GM21515 (cell line): ENCODE data around the gene PLEKHA7.

Experiments used
- ATAC-seq: cut with Tn5 transposase; IDR thresholded peaks from one replicate; pipeline ENCODE4 v1.9.1; 2021; ENCODE audit not compliant: unreplicated experiment

The PLEKHA7 gene

GRCh38 chr11:16813126-16813525, 201.1 kb downstream of the PLEKHA7 start:
- no peak for ATAC-seq

- no peak for ATAC-seq
Measured at GRCh38 chr11:16812274-16812673, 201.9 kb downstream of the PLEKHA7 start.

GRCh38 chr11:16811136-16812020, 202.8 kb downstream of the PLEKHA7 start:
- no peak for ATAC-seq

- ATAC-seq = no peak
Measured at GRCh38 chr11:16809886-16810668, 204.1 kb downstream of the PLEKHA7 start.

GRCh38 chr11:16807306-16807705, 206.9 kb downstream of the PLEKHA7 start:
- no peak for ATAC-seq

GRCh38 chr11:16806791-16807190, 207.4 kb downstream of the PLEKHA7 start:
- no peak for ATAC-seq

- ATAC-seq = no peak
Measured at GRCh38 chr11:16805938-16806337, 208.3 kb downstream of the PLEKHA7 start.

GRCh38 chr11:16804104-16804947, 209.9 kb downstream of the PLEKHA7 start:
- no peak for ATAC-seq

GRCh38 chr11:16801288-16801980, 212.8 kb downstream of the PLEKHA7 start:
- ATAC-seq = no peak

GRCh38 chr11:16800382-16800781, 213.8 kb downstream of the PLEKHA7 start:
- no peak for ATAC-seq

- no peak for ATAC-seq
Measured at GRCh38 chr11:16799890-16800289, 214.3 kb downstream of the PLEKHA7 start.

- ATAC-seq = no peak
Measured at GRCh38 chr11:16799221-16799620, 215.0 kb downstream of the PLEKHA7 start.

- ATAC-seq = no peak
Measured at GRCh38 chr11:16797776-16798175, 216.4 kb downstream of the PLEKHA7 start.

GRCh38 chr11:16796311-16796710, 217.9 kb downstream of the PLEKHA7 start:
- ATAC-seq = no peak

- no peak for ATAC-seq
Measured at GRCh38 chr11:16795146-16795545, 219.1 kb downstream of the PLEKHA7 start.

GRCh38 chr11:16794047-16794818, 220.0 kb downstream of the PLEKHA7 start:
- ATAC-seq = no peak

GRCh38 chr11:16793511-16793910, 220.7 kb downstream of the PLEKHA7 start:
- no peak for ATAC-seq

- no peak for ATAC-seq
Measured at GRCh38 chr11:16793009-16793408, 221.2 kb downstream of the PLEKHA7 start.

GRCh38 chr11:16792426-16792825, 221.8 kb downstream of the PLEKHA7 start:
- ATAC-seq = no peak
